ENCODE data around the gene NDUFAB1. TPM values are rescaled to one million over a fixed set of nuclear protein-coding genes. Genes with fewer than 3 reads are reported as not detected.
A peak's percentile ranks its signal among the peaks of the same experiment; 100 is the strongest.

NDUFAB1 gene
- total RNA-seq, 3 donors from 2014 or later, result 101 to 126 (median 115) TPM

DNA sequence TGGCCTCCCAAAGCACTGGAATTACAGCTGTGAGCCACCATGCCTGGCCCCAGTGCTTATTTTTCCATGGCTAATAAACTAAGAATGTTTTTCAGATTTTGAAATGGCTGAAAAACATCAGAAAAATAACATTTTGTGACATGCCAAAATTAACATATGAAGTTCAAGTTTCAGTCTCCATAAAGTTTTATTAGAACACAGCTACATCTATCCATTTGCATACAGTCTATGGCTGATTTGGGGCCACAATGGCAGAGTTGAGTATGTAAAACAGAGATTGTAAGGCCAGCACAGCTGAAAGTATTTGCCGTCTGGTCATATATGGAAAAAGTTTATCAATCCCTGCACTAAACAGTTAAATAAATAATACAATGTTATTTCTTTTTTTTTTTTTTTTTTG is 13.8 kb upstream of the NDUFAB1 start:
- Histone ChIP-seq H3K9me3 (no peaks in the 10 kb centered on the region), H3K4me1 (ENCODE audit: low read depth) (no peaks in the 10 kb centered on the region), H3K4me3 (no peak overlapping the region), H3K36me3 (ENCODE audit: low read depth) (no peaks in the 10 kb centered on the region)
- TF ChIP-seq CTCF (IDR thresholded peaks at IDR 0.05), result no peak
- intact Hi-C loops (cut with DNase I, micrococcal nuclease), result no loop called here
- DNase-seq (no peak), ATAC-seq (no peak)

DNA sequence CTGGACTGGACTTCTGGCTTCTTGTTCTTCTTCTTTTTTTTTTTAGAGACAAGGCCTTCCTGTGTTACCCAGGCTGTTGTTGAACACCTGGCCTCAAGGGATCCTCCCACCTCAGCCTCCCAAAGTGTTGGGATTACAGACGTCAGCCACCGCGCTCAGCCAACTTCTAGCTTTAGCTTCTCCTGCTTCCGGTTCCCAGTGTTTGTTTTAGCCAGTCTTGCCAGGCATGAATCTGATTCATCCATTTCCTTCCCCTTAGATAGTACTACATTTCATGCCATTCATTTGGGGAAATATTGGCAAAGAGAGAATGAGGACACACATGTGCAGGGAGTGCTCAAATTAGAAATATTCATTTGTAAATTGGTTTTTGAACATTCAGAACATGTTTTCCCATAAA is 12.1 kb upstream of the NDUFAB1 start:
- H3K36me3 ChIP-seq (ENCODE audit: low read depth), result no peaks in the 10 kb centered on the region
- no peak overlapping the region for H3K4me3 ChIP-seq
- no peaks in the 10 kb centered on the region for H3K9me3 ChIP-seq
- intact Hi-C loops (cut with DNase I, micrococcal nuclease), result no loop called here
- no peak for ATAC-seq
- no peak for DNase-seq
- no peak for TF ChIP-seq CTCF (IDR thresholded peaks at IDR 0.05)
- H3K4me1 ChIP-seq (ENCODE audit: low read depth), result no peaks in the 10 kb centered on the region

DNA sequence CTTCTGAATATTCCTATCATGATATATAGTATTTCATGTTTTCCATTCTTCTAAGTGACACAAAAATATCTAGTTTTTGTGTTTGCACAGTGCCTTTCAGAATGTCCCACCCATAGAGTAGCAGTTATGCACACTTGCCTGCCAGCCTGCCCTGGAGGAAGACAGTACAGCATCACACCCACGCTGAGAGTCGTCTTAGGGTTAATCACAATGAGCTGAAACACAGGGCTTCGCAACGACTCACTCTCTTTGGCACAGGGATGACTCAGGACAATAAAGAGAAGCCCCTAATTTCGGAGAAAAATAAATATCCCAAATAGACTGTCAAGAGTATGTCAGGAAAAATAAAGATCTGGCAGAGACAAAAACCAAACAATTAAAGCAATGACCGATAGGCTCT is 11.6 kb upstream of the NDUFAB1 start:
- ATAC-seq (no peak), DNase-seq (no peak)
- Histone ChIP-seq H3K4me1 (ENCODE audit: low read depth) (no peaks in the 10 kb centered on the region), H3K4me3 (no peak overlapping the region), H3K36me3 (ENCODE audit: low read depth) (no peaks in the 10 kb centered on the region), H3K9me3 (no peaks in the 10 kb centered on the region)
- no peak for TF ChIP-seq CTCF (IDR thresholded peaks at IDR 0.05)
- intact Hi-C loops (cut with DNase I, micrococcal nuclease), result no loop called here

- Histone ChIP-seq H3K36me3 (ENCODE audit: low read depth) (no peaks in the 10 kb centered on the region), H3K4me1 (ENCODE audit: low read depth) (peaks cover 14% of the 10 kb centered on the region), H3K9me3 (no peaks in the 10 kb centered on the region), H3K4me3 (no peak overlapping the region)
- TF ChIP-seq CTCF (IDR thresholded peaks at IDR 0.05), result no peak
- intact Hi-C loops (cut with DNase I, micrococcal nuclease), result no loop called here
- DNase-seq (peak in 2 of 3 donors; percentile 11 to 30), ATAC-seq (no peak)
These were observed 1.1 kb upstream of the NDUFAB1 start for GRCh38 chr16:23597003-23597756.

GRCh38 chr16:23595246-23595950 is 718 bp downstream of the NDUFAB1 start:
- intact Hi-C loops (cut with DNase I, micrococcal nuclease), result no loop called here
- Histone ChIP-seq H3K36me3 (ENCODE audit: low read depth) (no peaks in the 10 kb centered on the region), H3K9me3 (no peaks in the 10 kb centered on the region), H3K4me1 (ENCODE audit: low read depth) (peaks cover 14% of the 10 kb centered on the region), H3K4me3 (peak overlapping the region; percentile 98)
- DNase-seq (peak in 1 of 3 donors; percentile 60), ATAC-seq (peak; percentile 50)
- no peak for TF ChIP-seq CTCF (IDR thresholded peaks at IDR 0.05)

Measured in mucosa of descending colon (tissue), 3 donors.